K562 treated with DMSO at 1 percent for 24 hours (cell line): ENCODE results near the gene HOMER2. TPM values are rescaled to one million over a fixed set of nuclear protein-coding genes. Genes with fewer than 3 reads are reported as not detected.

Source experiments
- total RNA-seq: library from RNA; unstranded; fragments of 300-600 nt; gene quantifications from 2 replicates; pipeline ENCODE4 v1.2.3, GENCODE V29; 2022; ENCODE audit warnings: low read depth; ENCODE audit not compliant: insufficient read depth

HOMER2 gene
- total RNA-seq: 1.2 TPM in 1 of 2 replicates, not detected in the other

DNA sequence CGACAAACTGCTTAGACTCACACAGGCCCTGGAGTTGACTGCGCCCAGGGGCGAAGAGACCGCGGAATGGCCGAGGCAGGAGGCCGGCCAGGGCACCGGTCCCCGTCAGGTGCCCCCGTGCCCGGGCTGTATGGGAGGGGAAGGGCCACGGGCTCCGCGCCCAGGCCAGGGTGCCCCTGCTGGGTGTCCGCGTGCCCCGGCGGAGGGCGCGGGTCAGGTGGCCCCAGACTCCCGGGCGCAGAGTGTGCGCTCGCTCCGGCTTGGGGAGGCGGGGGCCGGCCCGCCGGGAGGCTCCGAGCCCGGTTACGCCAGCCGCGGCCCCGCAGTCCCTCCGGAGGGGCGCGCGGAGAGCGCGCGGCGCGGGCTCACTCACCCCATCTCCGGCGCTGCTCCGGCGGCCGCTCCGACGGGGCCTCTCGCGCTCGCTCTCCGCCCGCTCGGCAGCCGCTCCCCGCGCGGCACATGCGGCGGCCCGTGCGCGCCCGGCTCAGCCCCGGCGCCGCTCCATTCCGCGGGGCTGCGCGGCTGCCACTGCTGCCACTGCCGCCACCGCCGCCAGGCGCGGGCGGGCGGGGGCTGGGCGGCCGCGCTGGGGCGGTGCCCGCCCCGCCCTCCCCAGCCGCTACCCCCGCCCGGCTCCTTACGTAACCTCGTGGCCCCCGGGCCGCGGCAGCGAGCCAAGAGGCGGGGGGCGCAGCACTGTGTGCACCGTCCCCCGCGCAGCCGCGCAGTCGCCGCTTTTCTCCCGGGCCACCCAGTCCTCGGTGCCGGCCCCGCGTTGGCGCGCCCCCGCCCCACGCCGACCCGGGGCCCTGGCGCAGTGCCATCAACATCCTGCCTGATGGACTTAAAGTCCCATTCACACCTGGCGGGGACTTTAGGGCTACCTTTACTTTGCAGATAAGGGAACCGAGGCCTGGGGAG is at the start of gene HOMER2:
HOMER2 (minus strand) TSS at position 563 of the 924 bp plus-strand sequence; CDS start at position 378, 185 bp downstream.

GRCh38 chr15:82985688-82986441 is 33.3 kb upstream of the HOMER2 start, which contains the start of gene RAMAC:
RAMAC (plus strand) TSS chr15:82986210; CDS start chr15:82989019, 2,809 bp downstream.

DNA sequence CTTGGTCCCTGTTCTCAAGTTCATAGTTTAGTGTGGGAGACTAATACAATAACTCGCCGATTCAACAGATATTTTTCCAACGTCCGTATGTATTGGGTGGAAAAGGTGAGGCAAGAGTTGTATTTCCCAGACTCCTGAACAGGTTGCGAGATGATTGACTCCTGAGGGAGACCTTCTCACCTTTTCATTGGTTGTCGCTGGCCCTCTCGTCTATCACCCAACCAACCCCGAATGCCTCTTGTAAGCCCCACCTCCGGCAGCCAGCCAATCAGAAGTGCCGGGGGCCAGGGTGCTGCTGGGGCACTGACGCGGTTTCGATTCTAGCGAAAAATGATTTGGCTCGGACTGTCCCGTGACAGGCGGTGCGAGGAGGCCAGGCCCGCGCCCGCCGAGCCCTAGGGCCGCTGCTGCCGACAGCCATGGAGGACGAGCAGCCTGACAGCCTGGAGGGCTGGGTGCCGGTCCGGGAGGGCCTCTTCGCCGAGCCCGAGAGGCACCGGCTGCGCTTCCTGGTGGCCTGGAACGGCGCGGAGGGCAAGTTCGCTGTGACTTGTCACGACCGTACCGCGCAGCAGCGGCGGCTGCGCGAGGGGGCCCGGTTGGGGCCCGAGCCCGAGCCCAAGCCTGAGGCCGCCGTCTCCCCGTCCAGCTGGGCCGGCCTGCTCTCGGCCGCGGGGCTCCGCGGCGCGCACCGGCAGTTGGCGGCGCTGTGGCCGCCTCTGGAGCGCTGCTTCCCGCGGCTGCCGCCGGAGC is 143.0 kb downstream of the HOMER2 start, which contains the start of gene WHAMM:
WHAMM (plus strand) TSS at position 321 of the 753 bp plus-strand sequence; CDS start at position 420, 99 bp downstream.

GRCh38 chr15:82805994-82806406 is 146.5 kb downstream of the HOMER2 start, which contains the start of gene FSD2:
FSD2 (minus strand) TSS chr15:82806069; CDS start chr15:82787390, 18,679 bp downstream.

Other genes with a start within 250 kb of the HOMER2 start
- gene AP3B2, start 242.8 kb downstream of the HOMER2 start, total RNA-seq: 1.2 and 3.6 TPM in 2 replicates
- 0.03 TPM in 1 of 2 replicates, not detected in the other for gene FSD2, start 146.7 kb downstream of the HOMER2 start, total RNA-seq
- gene WHAMM, start 143.1 kb downstream of the HOMER2 start, total RNA-seq: 5.7 and 6.2 TPM in 2 replicates
- gene RAMAC, start 33.5 kb upstream of the HOMER2 start, total RNA-seq: 32.4 and 34.6 TPM in 2 replicates
- gene C15orf40, start 58.9 kb upstream of the HOMER2 start, total RNA-seq: 15.6 and 17.1 TPM in 2 replicates
- 47.7 and 57.1 TPM in 2 replicates for gene BTBD1, start 114.5 kb upstream of the HOMER2 start, total RNA-seq
- 11.9 and 13.6 TPM in 2 replicates for gene TM6SF1, start 154.9 kb upstream of the HOMER2 start, total RNA-seq